Left ventricle myocardium superior (tissue), 1 donor: ENCODE measurements around the gene PER2. TPM values are rescaled to one million over a fixed set of nuclear protein-coding genes. Genes with fewer than 3 reads are reported as not detected.
"Not testable (repeated sequence)": the region's sequence is repeated elsewhere in the genome, so short reads cannot be mapped to it uniquely, and the experiment has no call there.

Source experiments
- ATAC-seq: fragments of 200-7000 bp; cut with Tn5 transposase; one replicate; pipeline ENCODE4 v1.9.1; 2020; ENCODE audit warnings: mild to moderate bottlenecking, moderate library complexity
- DNase-seq: peaks from one replicate; pipeline ENCODE4 v3.0.0-alpha.2; 2020
- intact Hi-C: fragments of 100-400 bp; cut with micrococcal nuclease; formaldehyde crosslinking; loops from one replicate; pipeline ENCODE4 v1.11.0; 2022
- total RNA-seq: library from RNA; stranded (reverse); fragmentation: NEBNext Ultra II Directional; extraction: Animal tissue kit (Norgen Biotek cat#: 25700); gene quantifications from one replicate; pipeline ENCODE4 v1.2.1, GENCODE V29; 2021
- donor health status: DM: no; HTN: yes; CAD: no; lungs with severe emphysema.

Gene PER2
- total RNA-seq, 1 donor from 2014 or later = 4.5 TPM

DNA sequence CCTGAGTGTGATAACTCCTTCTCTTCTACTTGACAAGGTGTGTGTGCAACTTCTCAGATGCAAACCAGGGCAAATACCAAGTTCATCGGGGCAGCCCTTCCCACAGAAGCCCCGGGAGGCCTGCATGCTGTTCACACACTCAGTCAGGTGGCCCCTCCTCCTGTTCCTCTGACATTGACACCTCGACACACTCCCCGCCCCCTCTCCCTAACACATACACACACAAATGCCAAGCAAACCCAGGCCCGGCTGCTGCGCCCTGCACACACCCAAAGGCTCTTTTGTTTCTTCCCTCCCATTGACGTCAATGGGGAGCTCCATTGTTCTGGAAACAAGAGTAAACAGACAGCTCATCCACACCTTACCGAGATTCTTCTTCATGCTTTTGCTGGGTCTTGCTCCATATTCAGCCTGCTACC is 1.7 kb upstream of the PER2 start:
- intact Hi-C loops = no loop called here
- DNase-seq (peak; percentile 43), ATAC-seq (no peak)

DNA sequence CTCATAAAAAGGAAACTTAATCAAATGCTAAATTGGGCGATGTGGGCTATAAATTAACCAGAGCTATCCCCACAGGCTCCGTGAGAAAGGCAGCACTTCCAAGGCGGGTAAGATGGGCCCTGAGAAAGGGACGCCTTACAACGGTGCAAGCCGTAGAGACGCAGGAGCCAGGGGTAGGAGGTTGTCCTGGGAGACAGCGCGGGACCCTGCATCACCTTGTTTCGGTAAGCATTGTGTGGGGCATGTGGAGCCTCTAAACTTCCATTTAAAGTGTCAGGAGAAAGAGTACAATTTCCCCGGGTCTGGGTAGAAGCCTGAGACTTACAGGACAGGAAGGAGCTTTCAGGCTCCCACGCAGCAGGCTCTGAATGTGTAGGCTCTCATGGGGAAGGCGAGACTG is 1.2 kb upstream of the PER2 start:
- no peak for ATAC-seq
- no peak for DNase-seq
- intact Hi-C loops = no loop called here

DNA sequence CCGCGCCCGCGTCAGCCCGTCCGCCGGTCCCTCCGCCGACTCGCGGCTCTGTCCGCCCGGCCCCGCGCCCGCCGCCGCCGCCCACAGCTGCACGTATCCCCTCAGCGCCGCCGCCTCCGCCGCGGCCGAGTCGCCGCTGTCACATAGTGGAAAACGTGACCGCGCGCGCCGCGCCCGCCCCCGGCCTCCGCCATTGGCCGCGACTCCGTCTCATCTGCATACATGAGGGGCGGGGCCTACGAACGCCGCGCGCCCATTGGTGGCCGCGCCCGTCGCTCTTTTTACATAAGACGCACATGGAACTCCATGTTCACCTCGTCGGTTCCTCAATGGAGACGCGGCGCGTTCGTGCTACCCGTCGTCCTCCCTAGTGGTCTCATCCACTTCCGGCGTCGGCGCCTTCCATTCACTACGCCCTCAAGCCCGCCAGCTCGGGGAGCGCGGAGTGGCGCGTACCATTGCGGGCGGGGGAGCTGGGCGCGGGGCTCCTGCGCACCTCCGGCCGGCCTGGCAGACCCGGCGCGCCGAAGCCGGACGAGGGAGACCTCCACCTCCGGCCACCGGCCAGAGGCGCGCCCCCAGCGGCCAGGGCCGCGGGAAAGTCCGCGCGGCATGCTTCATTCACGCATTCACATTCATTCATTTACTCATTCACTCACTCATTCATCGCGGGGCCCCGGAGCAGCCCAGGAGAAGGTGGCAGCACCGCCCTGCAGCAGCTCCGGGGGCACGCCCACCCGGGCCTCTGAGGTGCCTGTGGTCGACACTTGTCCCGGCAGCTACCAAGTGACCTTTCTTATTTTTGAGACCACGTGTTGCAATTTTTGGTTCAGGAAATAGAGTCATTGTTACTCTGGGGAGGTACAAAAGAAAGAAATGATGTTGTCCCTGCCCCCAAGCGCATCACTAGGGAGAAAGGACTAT is 502 bp upstream of the PER2 start:
- ATAC-seq = peak; percentile 86
- DNase-seq = peak; percentile 100
- intact Hi-C loops = no loop called here

DNA sequence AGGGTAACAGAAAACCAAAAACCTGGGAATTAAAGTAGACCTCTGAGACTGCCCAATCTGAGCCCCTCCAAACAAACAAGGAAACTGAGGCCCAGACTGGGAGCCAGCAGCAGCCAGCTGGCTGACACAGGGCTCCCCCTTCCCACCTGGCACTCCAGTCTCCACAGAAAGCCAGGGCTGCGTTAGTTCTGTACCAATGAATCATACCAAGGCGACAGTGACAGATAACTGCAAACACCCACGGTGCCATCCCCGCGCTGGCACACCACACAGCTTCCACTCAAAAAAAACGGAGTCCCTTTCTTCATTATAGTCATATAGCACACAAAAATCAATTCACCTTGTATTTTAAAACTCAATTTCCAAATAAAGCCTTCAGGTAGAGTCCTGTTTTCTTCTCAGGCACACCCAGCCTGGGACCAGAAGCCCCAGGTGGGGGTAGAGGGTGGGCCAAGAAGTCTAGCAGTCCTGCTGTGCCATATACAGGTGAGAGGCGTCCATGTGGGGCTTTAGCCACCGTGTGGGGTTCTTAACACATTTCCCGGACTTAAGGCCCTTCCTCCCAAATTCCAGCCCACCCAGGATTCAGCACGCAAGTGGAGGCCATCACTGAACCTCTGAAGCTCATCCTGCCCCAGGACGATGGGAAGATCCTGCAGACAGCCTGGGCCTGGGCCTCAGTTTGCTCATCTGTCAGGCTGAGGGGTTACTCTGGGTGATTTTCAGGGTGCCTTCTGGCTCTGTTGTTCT is 1.2 kb downstream of the PER2 start:
- peak; percentile 32 for DNase-seq
- peak; percentile 13 for ATAC-seq
- intact Hi-C loops = no loop called here

DNA sequence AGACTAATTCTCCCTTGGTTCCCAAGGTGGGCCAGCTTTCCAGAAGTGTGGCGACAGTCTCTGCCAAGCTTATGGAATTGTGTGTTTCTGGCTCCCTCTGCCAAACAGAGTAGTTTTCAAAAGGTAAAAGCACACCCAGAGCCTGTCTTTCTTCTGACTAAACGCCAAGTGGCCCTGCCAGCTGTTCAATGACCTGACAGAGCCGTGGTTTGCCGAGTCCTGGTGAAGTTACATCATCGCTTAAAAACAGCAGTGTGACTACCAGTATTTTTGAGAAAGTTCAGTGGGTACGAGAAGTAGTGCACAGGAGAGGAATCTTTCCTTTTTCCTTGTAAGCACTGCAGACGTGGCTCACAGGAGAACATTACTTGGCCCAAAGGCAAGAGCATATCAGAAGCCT is 1.9 kb downstream of the PER2 start:
- DNase-seq (peak; percentile 62), ATAC-seq (peak; percentile 37)
- intact Hi-C loops = no loop called here

DNA sequence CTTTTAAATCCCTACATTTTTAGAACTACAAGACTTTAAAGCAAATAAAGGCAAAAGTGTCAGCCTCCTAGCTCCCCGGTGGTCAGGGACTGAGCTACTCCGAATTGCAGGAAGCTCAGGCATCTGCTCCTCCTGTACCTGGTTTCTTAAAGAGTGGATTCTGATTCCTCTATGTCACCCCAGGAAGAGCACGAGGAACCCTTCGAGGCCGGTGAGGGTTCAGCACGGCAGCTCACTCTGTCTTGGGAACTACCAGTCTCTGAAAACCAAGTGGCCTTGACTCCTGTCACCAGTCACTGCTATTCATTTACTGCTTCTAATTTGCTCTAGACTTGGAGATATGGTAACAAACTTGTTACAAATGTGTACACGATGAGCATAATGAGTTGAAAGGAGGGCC is 2.3 kb downstream of the PER2 start:
- DNase-seq (no peak), ATAC-seq (no peak)
- intact Hi-C loops = no loop called here

DNA sequence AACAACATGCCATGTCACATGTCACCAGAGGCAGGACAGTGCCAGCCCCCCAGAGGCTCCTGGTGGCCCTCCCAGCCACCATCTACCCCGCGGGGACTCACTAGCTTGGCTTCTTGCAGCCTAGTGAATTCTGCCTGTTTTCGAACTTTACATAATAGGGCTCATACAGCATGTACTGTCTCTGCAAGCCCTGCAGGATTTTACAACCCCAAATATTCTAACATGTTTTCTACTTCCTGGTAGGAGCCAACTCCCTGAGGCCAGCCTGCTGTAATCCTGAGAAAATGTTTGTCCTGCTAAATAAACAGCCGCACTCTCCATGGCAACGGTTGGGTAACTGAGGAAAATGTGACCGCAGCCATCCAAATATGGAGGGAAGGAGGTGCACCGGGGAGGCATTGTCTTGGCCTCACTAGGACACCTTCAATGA is 2.7 kb downstream of the PER2 start:
- ATAC-seq (peak; percentile 32), DNase-seq (peak; percentile 70)
- intact Hi-C loops = no loop called here

DNA sequence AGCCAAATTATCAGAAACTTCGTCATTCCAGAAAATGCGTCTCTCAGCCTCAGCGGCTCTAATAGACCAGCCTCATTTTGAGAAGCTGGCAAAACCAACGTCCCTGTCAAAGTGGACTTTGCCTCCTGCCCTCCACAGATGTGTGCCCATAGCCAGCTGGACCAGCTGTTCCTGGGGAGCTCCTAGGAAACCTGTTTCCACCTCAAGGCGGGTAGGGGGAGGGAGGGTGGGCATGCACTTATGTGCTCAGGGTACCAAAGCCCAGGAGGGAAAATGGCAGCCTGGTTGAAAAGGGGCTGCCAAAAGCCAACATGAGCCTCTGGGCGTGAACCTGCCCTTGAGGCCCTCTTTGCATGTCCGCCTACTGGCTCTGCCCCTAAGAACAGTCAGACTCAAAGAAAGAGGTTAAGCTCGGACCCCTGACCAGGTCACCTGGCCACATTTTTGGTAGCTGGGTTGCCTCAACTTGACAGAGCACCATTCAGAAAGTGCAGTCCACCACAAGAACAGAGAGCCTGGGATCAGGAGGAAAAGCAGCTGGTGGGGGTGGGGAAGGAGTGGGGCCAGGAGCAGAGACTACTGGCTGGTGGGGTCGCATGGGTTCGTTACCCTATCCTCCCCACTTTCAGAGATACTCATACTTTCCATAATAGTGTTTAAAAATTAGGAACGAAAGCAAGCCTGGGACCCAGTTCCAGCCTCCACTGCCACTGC is 3.5 kb downstream of the PER2 start:
- intact Hi-C loops = no loop called here
- DNase-seq (peak; percentile 14), ATAC-seq (no peak)

DNA sequence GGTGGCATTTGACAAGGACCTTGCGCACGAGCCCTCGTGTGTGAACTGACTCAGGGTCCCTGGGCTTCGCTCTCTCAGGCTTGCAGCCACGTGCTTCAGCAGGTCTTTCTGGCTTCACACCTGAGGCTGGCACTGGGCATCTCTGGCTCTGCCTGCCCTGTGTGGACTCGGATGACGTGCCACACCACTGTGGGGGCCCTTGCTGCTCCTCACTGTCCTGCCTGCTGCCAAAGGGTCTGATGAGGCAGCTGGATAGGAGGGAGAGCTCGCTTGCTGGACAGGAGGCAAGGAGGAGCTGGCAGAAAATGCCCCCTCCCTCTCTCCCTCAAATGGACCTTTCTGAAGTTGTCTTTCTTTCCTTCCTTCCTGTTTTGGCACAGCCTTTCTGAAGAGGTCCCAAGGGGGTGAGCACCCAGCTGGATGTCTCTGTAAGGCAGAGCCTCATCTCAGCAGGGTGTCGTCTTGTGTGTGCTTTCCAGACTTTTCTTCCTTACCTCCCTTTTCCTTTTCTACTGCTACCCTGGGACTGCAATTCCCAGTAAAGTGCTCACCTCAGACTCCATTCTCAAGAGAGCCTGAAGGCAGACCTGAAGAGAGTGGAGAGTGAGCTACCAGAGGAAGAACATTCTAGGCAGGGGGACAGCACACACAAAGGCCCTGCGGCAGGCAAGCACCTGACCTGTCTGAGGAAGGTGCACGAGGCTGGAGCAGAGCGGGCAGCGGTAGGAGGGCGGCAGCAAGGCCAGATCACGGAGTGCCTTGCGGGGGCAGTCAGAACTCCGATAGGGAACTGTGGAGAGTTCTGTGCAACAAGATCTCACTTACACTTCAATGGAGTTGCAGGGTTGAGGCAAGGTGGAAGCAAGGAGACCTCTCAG is 5.3 kb downstream of the PER2 start:
- intact Hi-C loops = no loop called here
- ATAC-seq = no peak
- peak; percentile 29 for DNase-seq

DNA sequence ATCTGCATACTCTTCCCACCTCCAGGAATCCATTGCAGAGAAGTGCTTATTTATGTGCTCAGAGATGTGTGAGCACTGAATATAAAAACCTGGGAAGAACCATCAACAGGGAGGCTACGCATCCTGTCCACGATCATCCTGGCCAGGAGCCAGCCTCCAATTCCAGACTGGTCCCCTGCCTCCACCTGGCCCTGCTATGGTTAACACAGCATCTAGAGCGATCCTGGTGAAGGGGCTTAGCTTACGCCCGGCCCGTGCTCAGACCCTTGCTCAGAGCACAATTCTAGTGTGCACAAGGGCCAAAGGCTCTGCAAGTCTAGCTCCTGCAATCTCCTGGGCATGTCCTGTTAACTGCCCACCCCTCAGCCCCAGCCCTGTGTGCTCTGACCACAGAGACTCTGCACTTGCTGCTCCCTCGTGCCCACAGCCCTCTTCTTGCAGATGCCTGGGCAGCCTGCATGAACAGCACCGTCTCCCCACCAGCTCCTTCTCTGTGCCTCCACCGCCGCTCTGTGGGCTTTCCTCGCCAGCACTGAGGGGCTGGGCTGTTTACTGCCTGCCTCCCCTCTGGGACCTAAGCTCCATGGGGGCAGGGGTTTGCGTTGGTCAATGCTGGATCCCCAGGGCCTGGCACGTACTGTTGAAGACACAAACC is 6.5 kb downstream of the PER2 start:
- DNase-seq (peak; percentile 25), ATAC-seq (no peak)
- intact Hi-C loops = no loop called here

DNA sequence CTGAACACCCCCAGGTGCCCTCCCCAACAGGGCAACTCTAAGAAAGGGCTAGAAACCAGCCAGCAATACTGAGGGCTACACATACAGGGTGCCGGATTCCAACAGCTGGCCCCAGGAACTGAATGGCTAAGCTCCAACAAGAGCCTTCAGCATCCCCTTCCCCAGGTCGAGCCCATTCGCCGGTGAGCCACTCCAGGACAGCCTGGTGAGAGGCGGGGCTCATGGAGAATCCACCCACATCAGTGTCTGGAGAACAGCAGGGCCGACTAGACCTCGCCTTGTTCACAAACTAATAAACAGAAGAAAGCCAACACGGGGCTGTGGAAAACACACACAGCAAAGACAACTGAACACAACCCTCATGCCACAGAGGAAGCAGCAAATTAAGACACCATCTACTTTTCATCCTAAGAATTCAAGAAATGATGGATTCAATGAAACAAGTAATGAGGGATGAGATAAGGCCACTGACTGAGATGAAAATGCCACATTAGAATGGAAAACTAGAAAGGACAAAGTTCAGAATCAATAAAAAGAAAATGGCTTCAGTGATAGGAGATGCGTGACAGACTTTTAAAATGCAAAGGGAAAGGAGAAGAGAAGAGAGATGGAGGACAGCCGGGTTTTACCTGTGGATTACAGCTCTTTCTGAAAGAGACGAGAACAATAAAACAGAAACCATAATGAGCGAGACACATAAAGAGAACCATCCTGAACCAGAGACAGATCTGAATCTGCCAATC is 8.2 kb downstream of the PER2 start:
- intact Hi-C loops = no loop called here
- DNase-seq (peak; percentile 15), ATAC-seq (no peak)

DNA sequence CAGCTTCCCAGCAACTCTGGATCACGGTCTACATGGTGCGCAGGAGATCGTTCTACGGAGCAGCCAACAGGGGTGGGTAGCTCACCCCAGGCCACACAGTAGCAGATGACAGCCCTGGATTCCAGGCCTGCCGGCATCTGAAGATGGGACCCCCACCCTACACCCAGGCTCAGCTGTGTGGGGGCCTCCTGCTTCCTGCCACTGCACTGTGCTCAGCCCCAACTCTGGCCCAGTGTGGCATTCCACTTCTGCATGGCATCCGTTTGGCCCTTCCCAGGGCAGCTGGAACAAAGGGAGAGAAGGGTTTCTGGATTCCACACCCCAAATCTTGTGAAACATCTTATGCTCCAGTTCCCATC is 9.1 kb downstream of the PER2 start:
- intact Hi-C loops = no loop called here
- no peak for ATAC-seq
- peak; percentile 14 for DNase-seq

DNA sequence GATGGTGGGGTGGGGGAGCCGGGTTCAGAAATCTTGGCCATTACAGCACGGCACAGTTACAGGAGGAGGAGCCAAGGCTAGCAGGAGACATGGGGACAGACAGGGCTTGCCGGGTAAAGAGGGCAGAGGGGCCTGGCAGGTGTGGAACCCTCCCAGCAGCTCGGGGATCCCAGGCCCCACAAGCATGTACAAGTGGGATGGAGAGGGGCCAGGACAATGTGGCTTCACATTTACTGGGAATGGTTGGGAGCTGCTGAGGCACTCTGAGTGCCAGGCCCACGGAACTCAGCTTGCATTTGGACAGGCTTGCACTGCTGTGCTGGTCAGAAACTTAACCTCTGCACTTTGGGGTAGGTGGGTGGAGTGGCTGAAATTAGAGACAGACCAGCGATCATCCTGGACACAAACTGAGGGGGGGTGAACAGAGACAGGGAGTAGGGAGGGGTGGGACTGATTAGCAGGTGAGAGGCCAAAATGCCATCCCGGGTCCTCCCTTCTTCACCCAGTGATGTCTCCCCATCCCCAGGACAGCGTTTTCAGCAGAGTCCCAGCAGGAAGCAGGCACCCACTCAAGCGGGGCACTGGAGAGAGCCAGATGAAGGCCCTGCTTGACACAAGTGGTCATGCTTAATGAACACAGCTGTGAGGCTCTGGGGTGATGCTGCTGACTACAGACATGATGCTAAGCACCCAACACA is 9.6 kb downstream of the PER2 start:
- ATAC-seq = peak; percentile 18
- DNase-seq = peak; percentile 10
- intact Hi-C loops = no loop called here

DNA sequence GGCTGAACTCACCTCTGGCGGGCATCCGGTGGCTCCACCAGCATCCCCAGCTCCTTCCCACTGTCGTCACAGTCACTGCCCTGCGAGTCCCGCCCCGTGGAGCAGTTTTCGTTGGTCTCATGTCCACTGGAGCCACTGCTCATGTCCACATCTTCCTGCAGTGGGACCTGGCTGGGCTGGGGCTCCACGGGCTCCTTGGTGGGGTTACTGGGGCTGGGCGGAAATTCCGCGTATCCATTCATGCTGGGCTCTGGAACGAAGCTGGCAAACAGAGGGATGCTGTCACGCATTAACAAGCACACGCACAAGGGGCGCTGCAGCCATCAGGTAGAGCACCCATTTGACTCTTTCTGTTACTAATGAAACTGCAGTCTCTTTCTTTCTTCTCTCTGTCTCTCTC is 10.7 kb downstream of the PER2 start:
- no peak for ATAC-seq

DNA sequence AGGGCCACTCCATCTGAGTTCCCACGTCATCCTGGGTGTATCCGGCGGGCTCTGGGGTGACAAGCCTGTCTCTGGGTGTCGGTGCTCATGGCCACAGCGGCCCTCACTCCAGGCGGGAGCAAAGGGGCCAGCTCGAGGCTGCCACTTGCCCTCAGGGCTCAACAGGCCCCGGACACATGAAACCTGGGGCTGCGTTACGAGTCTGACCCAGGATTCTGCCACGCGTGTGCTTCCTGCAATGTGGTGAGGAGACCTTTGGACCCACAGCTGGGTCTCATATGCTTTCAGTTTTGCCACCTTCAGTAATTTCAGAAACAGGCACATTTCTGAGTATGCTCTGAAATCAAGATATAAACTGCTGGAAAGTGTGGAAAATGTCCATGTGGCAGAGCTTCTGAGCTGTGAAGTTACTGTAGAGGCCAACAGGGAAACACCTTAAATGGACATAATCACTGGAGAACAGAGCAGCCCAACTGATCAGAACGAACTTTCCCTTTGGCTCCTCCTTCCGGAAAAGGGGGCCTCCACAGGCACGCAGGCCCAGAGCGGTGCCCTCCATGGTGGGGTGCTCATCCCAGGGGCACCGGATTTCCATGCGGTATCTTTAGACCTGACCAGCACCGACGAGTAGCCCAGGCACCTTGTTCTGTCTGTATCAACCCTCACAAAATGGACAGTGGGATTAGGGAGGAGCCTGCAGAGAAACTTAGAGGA is 14.1 kb downstream of the PER2 start:
- no peak for DNase-seq
- intact Hi-C loops = no loop called here
- no peak for ATAC-seq

More for the DNA sequence above, 10.7 kb downstream of the PER2 start:
- intact Hi-C loops = no loop called here
- DNase-seq = peak; percentile 21

DNA sequence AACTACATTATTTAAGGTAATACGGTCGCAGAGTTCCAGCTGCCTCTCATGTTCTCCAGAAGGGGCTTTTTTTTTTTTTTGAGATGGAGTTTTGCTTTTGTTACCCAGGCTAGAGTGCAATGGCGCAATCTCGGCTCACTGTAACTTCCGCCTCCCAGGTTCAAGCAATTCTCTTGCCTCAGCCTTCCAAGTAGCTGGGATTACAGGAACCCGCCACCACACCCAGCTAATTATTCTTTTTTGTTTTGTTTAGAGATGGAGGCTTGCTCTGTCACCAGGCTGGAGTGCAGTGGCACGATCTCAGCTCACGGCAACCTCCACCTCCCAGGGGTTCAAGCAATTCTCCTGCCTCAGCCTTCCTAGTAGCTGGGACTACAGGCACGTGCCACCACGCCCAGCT is 15.0 kb downstream of the PER2 start:
- ATAC-seq, DNase-seq, intact Hi-C loops: not testable (repeated sequence)

DNA sequence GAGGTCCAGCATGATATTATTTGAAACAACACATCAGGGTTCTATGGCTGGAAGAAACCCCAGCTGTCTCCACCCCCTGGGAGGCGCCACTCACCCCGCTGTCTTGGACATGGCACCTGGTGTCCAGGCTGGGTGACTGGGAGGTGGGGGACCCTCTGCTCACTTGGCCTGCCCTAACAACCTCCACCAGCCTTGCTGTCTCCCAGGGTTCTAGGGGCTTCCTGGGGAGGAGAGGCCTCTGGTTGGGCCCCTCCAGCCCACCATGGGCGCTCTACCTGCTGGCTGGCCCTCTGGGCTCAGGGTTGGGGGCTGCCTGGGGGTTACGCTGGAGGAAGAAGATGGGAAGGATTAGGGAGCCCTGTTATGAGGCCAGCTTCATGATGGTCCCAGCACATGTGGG is 16.3 kb downstream of the PER2 start:
- intact Hi-C loops = no loop called here
- DNase-seq = no peak
- ATAC-seq = no peak
